NCI-H2107 treated with DMSO at 0.1 percent for 48 hours (cell line): ENCODE results near the gene CDKAL1.

Experiments
- DNase-seq: peaks from one replicate; lab custom pipeline; 2025; ENCODE audit not compliant: unreplicated experiment; lab: John Stamatoyannopoulos, UW

CDKAL1 gene

DNA sequence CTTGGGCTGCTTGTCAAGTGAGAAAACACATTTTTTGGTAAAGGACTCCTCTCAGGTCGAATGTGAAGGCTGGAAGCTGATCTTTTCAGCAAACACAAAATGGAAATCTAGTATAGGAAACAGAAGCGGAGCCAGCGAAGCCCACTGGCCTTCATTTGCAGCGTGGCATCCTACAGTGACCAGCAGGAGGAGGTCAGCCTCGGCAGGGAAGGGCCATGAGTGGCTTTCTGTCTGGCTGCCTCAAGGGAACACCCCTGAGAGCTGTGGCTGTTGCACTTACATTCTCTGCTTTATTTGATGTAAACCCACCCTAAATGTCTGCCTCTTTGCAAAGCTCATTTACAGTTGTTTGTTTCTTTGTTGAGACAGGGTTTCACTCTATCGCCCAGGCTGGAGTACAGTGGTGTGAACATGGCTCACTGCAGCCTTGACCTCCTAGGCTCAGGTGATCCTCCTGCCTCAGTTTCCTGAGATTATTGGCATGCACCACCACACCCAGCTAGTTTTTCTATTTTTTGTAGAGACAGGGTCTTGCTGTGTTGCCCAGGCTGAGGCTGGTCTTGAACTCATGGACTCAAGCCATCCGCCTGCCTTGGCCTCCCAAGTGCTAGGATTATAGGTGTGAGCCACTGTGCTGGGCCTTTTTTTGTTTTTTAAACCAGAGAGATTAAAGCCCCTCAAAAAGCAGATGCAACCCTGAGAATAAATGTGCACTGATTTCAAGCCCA lies 737.3 kb downstream of the CDKAL1 start:
- DNase-seq: no peak

DNA sequence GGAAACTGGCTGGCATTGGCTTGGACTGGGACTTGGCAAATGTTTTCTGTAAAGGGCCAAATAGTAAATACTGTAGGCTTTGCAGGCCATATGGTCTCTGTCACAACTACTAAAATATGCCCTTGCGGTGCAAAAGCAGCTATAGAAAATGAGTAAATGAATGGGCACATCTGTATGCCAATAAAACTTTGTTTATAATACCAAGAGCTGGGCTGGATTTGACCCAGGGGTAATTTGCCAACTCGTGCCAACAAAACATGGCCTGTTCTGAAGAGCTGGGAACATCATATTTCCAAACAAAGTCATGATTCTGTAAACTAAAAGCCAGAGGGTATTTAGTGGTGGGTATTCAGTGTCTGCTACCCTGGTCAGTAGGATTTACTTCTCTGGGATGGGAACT lies 739.2 kb downstream of the CDKAL1 start:
- no peak for DNase-seq

DNA sequence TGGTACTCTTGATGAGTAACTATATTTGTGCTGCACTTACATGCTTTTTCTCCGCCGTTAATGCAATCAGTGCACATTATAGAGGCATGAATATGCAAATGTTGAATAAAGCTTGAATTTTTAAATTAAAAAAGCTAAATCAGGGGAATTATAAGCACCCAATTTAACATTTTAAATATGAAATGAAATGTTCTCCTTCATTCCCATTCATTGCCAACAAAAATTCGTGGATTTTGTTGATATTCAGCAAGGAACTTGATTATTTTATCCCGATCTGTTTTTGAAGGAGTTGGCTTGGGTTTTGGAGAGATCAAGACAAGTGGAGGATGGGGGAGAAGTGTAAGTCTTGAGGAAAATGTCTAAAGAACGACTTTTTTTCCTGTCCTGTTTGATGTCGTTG lies 740.6 kb downstream of the CDKAL1 start:
- no peak for DNase-seq

GRCh38 chr6:21277601-21278374 lies 743.5 kb downstream of the CDKAL1 start:
- no peak for DNase-seq

DNA sequence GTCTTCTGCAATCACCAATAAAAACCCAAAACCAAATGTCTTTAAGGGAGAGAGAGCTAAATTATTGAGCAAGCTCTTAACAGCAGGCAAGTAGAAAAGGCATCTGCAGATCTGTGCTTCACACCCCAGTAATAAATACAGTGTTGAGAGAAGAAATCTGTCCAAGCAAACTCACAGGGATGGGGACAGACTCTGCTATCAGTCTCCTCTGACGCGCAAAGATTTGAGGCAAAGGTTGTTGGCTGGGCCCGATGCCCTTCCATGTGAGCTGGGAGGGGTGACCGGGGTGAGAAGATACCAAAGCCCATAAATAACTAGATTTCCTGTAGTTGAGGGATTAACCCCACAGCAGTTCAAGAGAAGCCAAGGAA lies 744.1 kb downstream of the CDKAL1 start:
- DNase-seq: no peak

DNA sequence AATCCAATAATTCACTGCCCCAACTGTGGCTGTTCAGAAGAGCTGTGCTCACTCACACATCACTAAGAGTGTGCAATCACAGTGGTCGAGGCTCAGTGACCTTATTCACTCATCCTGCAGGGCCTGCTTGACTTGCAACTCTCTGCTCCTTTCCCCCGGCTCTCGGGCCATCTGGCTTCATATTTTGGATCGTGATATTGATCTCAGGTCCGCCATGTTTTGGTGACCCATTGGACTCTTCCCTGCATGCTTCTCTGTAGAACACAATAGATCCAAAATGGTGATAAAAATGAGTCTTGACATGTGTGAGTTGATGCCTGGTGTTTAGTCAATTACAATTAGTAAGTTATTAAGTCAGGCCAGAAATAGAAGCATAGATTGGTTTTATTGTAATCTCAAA lies 745.4 kb downstream of the CDKAL1 start:
- no peak for DNase-seq

GRCh38 chr6:21281366-21281765 lies 747.1 kb downstream of the CDKAL1 start:
- no peak for DNase-seq
